Progenitor cell of endocrine pancreas (in vitro differentiated cells): Measurements from ENCODE around the gene PLXND1. TPM values are rescaled to one million over a fixed set of nuclear protein-coding genes. Genes with fewer than 3 reads are reported as not detected.
"Not testable (repeated sequence)": the region's sequence is repeated elsewhere in the genome, so short reads cannot be mapped to it uniquely, and the experiment has no call there.

ENCODE experiments used
- DNase-seq: peaks from one replicate; pipeline ENCODE4 v3.0.0; 2021; ENCODE audit warnings: low spot score; ENCODE audit not compliant: unreplicated experiment
- H3K27ac Mint-ChIP-seq: 2 replicates; pipeline ENCODE4 v1.8.0; 2021; ENCODE audit warnings: mild to moderate bottlenecking, moderate library complexity, mixed read lengths
- H3K27me3 Mint-ChIP-seq: 2 replicates; pipeline ENCODE4 v1.8.0; 2021; ENCODE audit warnings: mixed read lengths
- H3K36me3 Mint-ChIP-seq: 2 replicates; pipeline ENCODE4 v1.8.0; 2022; ENCODE audit warnings: mixed read lengths; ENCODE audit not compliant: insufficient read depth
- H3K4me1 Mint-ChIP-seq: 2 replicates; pipeline ENCODE4 v1.8.0; 2021; ENCODE audit warnings: low read depth, mixed read lengths
- H3K4me3 Mint-ChIP-seq: 2 replicates; pipeline ENCODE4 v1.8.0; 2021; ENCODE audit warnings: low read depth, mild to moderate bottlenecking, moderate library complexity, mixed read lengths
- H3K9me3 Mint-ChIP-seq: 2 replicates; pipeline ENCODE4 v1.8.0; 2021; ENCODE audit warnings: low read depth, mixed read lengths
- CTCF ChIP-seq: fragments of 200-600 bp; sonication (generic); IDR thresholded peaks from one replicate; pipeline ENCODE4 v1.5.0; 2021; ENCODE audit warnings: antibody characterized with exemption, mild to moderate bottlenecking; ENCODE audit not compliant: unreplicated experiment
- total RNA-seq: library from RNA; stranded (reverse); gene quantifications from 2 replicates; pipeline ENCODE4 v1.2.1, GENCODE V29; 2021

The PLXND1 gene
- total RNA-seq, 1 donor from 2014 or later: 18.0 TPM

GRCh38 chr3:129548104-129548965 is 58.1 kb downstream of the PLXND1 start:
- DNase-seq: no peak
- Mint-ChIP-seq H3K9me3 (no peaks in the 10 kb centered on the region), H3K4me1 (peaks cover 1% of the 10 kb centered on the region), H3K27ac (peak overlapping the region; percentile 37), H3K27me3 (peaks cover 18% of the 10 kb centered on the region), H3K36me3 (no peaks in the 10 kb centered on the region), H3K4me3 (no peak overlapping the region)
- no peak for TF ChIP-seq CTCF

GRCh38 chr3:129547241-129547640 is 59.2 kb downstream of the PLXND1 start:
- no peak for DNase-seq
- Mint-ChIP-seq H3K9me3 (no peaks in the 10 kb centered on the region), H3K4me1 (peaks cover 1% of the 10 kb centered on the region), H3K36me3 (no peaks in the 10 kb centered on the region), H3K27ac (no peak overlapping the region), H3K4me3 (no peak overlapping the region), H3K27me3 (peaks cover 11% of the 10 kb centered on the region)
- TF ChIP-seq CTCF: no peak

- not testable (repeated sequence) for H3K9me3 Mint-ChIP-seq, H3K27me3 Mint-ChIP-seq, H3K27ac Mint-ChIP-seq, H3K4me3 Mint-ChIP-seq, H3K36me3 Mint-ChIP-seq, DNase-seq, H3K4me1 Mint-ChIP-seq
These were observed 60.5 kb downstream of the PLXND1 start for GRCh38 chr3:129545951-129546350.

GRCh38 chr3:129543999-129544398 is 62.5 kb downstream of the PLXND1 start:
- Mint-ChIP-seq H3K9me3 (no peaks in the 10 kb centered on the region), H3K36me3 (no peaks in the 10 kb centered on the region), H3K27ac (no peak overlapping the region), H3K4me1 (peaks cover 1% of the 10 kb centered on the region), H3K27me3 (peaks cover 4% of the 10 kb centered on the region), H3K4me3 (no peak overlapping the region)
- DNase-seq: no peak
- no peak for TF ChIP-seq CTCF

- no peaks in the 10 kb centered on the region for H3K9me3 Mint-ChIP-seq
- no peak within 1 kb of the TSS for H3K27ac Mint-ChIP-seq
- no peaks in the 10 kb centered on the region for H3K4me1 Mint-ChIP-seq
- no peaks in the 10 kb centered on the region for H3K36me3 Mint-ChIP-seq
- DNase-seq: no peak
- H3K4me3 Mint-ChIP-seq: no peak within 1 kb of the TSS
- no peak for TF ChIP-seq CTCF
- H3K27me3 Mint-ChIP-seq: peaks cover 2% of the 10 kb centered on the region
These were observed 63.2 kb downstream of the PLXND1 start, which contains the start of gene H1-8 for GRCh38 chr3:129543156-129543790. H1-8 (plus strand) TSS chr3:129543175; CDS start chr3:129543219, 44 bp downstream.

- Mint-ChIP-seq H3K27me3 (no peaks in the 10 kb centered on the region), H3K27ac (no peak overlapping the region), H3K36me3 (no peaks in the 10 kb centered on the region), H3K4me1 (no peaks in the 10 kb centered on the region), H3K9me3 (no peaks in the 10 kb centered on the region), H3K4me3 (no peak overlapping the region)
- no peak for DNase-seq
- TF ChIP-seq CTCF: no peak
These were observed 63.7 kb downstream of the PLXND1 start for GRCh38 chr3:129542747-129543146.
